Endothelial cell of umbilical vein (primary cell): Measurements from ENCODE around the gene DYDC2. TPM values are rescaled to one million over a fixed set of nuclear protein-coding genes. Genes with fewer than 3 reads are reported as not detected.
A peak's percentile ranks its signal among the peaks of the same experiment; 100 is the strongest.

Experiments used
- BruUV-seq: library from RNA; stranded (reverse); fragments of 400-500 nt; replicated peaks from 2 replicates; lab custom pipeline; 2021; lab: Mats Ljungman, UMichigan
- CTCF ChIA-PET: fragments of 300-600, 350-600 bp; sonication (Branson Sonifier 250); formaldehyde crosslinking; loops from one replicate; lab custom pipeline; 2021; ENCODE audit warnings: antibody characterized with exemption, inconsistent platforms; lab: Charles Lee
- POLR2A ChIA-PET: fragments of 300-600, 350-600 bp; sonication (Branson Sonifier 250); formaldehyde crosslinking; loops from one replicate; lab custom pipeline; 2021; ENCODE audit warnings: antibody characterized with exemption, inconsistent platforms; lab: Charles Lee
- DNase-seq: peaks from one replicate; pipeline ENCODE4 v3.0.0-alpha.2; 2011; ENCODE audit warnings: low read depth, low spot score
- FAIRE-seq: peaks from 2 replicates; lab custom pipeline; 2011; peaks lifted over from hg19 to GRCh38; lab: Jason Lieb, UNC
- H2AFZ ChIP-seq: 2 replicates; pipeline ENCODE4 v1.6.0; 2012; ENCODE audit warnings: low read depth, low read length, control low read depth, inconsistent platforms
- H3K27ac ChIP-seq: 2 replicates; pipeline ENCODE4 v1.5.1; 2011; ENCODE audit warnings: low read depth, mild to moderate bottlenecking, control low read depth, low read length, moderate library complexity; ENCODE audit not compliant: insufficient read depth
- H3K27me3 ChIP-seq, 2 experiments: 2 replicates each; pipeline versions ENCODE4 v1.6.0 to v1.6.1; 2011; ENCODE audit warnings: low read length in 2 of 2, mixed read lengths in 1 of 2; ENCODE audit not compliant: control insufficient read depth in 2 of 2, insufficient read depth in 2 of 2
- H3K36me3 ChIP-seq, 2 experiments: 2 replicates in 1 of 2; 3 replicates in 1 of 2; pipeline ENCODE4 v1.5.1; 2011; ENCODE audit warnings: low read length in 2 of 2, mild to moderate bottlenecking in 1 of 2, moderate library complexity in 1 of 2; ENCODE audit not compliant: control insufficient read depth in 2 of 2, insufficient read depth in 2 of 2; ENCODE audit errors: extremely low read depth in 1 of 2
- H3K4me1 ChIP-seq: 3 replicates; pipeline ENCODE4 v1.5.1; 2011; ENCODE audit warnings: mild to moderate bottlenecking, low read length; ENCODE audit not compliant: control insufficient read depth, insufficient read depth; ENCODE audit errors: extremely low read depth
- H3K4me2 ChIP-seq: 2 replicates; pipeline ENCODE4 v1.6.1; 2011; ENCODE audit warnings: low read length, control low read depth, mixed read lengths; ENCODE audit not compliant: insufficient read depth
- H3K4me3 ChIP-seq, 3 experiments: fragments of 200-600 bp in 1 of 3; sonication (generic), shearing (Covaris generic) in 1 of 3; replicated peaks in 1 of 3; 2 replicates each; pipeline ENCODE4 v1.5.1; 2011 to 2016; ENCODE audit warnings: control low read depth in 3 of 3, low read length in 3 of 3, mild to moderate bottlenecking in 2 of 3, inconsistent platforms in 1 of 3, low read depth in 1 of 3, moderate library complexity in 1 of 3; ENCODE audit not compliant: insufficient read depth in 1 of 3
- H3K79me2 ChIP-seq: 2 replicates; pipeline ENCODE4 v1.6.0; 2012; ENCODE audit warnings: low read length, inconsistent platforms; ENCODE audit not compliant: control insufficient read depth, insufficient read depth
- H3K9ac ChIP-seq: replicated peaks from 2 replicates; pipeline ENCODE3; 2011; ENCODE audit warnings: low read length, control low read depth; ENCODE audit not compliant: insufficient read depth; ENCODE audit errors: extremely low read depth
- H3K9me1 ChIP-seq: replicated peaks from 3 replicates; pipeline ENCODE4 v1.6.0; 2011; ENCODE audit warnings: mild to moderate bottlenecking, low read length; ENCODE audit not compliant: control insufficient read depth, insufficient read depth; ENCODE audit errors: extremely low read depth
- H3K9me3 ChIP-seq: replicated peaks from 2 replicates; pipeline ENCODE4 v1.5.1; 2012; ENCODE audit warnings: low read length, inconsistent platforms; ENCODE audit not compliant: control insufficient read depth, insufficient read depth
- H4K20me1 ChIP-seq: replicated peaks from 2 replicates; pipeline ENCODE3; 2011; ENCODE audit warnings: mild to moderate bottlenecking, low read length; ENCODE audit not compliant: control insufficient read depth, insufficient read depth; ENCODE audit errors: extremely low read depth
- CTCF ChIP-seq, 2 donors: IDR thresholded peaks; 1 replicate in 1 of 2; 2 replicates in 1 of 2; pipeline ENCODE4 v1.5.1; 2011; ENCODE audit warnings: low read length in 2 of 2, mild to moderate bottlenecking in 2 of 2, moderate library complexity in 2 of 2, control low read depth in 1 of 2, inconsistent platforms in 1 of 2, low read depth in 1 of 2; ENCODE audit not compliant: insufficient read depth in 1 of 2; ENCODE audit errors: extremely low read depth in 1 of 2
- EZH2 ChIP-seq: IDR thresholded peaks from 2 replicates; pipeline ENCODE4 v1.6.1; 2012; ENCODE audit warnings: borderline replicate concordance, low read depth, mild to moderate bottlenecking, moderate library complexity, low read length, inconsistent platforms; ENCODE audit not compliant: severe bottlenecking
- FOS ChIP-seq: IDR thresholded peaks from 2 replicates; pipeline ENCODE4 v1.6.1; 2011; ENCODE audit warnings: mild to moderate bottlenecking, low read length, moderate library complexity, borderline replicate concordance; ENCODE audit not compliant: insufficient read depth
- GATA2 ChIP-seq: IDR thresholded peaks from 2 replicates; pipeline ENCODE4 v1.7.0; 2011; ENCODE audit warnings: low read depth, mild to moderate bottlenecking, moderate library complexity, mixed read lengths, low read length; ENCODE audit not compliant: insufficient read length, insufficient read depth
- MYC ChIP-seq: IDR thresholded peaks from one replicate; pipeline ENCODE4 v1.6.1; 2011; ENCODE audit warnings: mild to moderate bottlenecking, low read depth, low read length
- POLR2A ChIP-seq: IDR thresholded peaks from 2 replicates; pipeline ENCODE4 v1.6.1; 2012; ENCODE audit warnings: low read depth, mild to moderate bottlenecking, control low read depth, low read length
- dilution Hi-C: fragments of 300-500 bp; cut with MboI; formaldehyde crosslinking; loops from one replicate; pipeline ENCODE4 v1.15.0; 2019; ENCODE audit warnings: low sequenced_read_pairs; ENCODE audit not compliant: extremely low pct_ligation_motif_present
- intact Hi-C: fragments of 100-400 bp; cut with micrococcal nuclease; formaldehyde crosslinking; loops from one replicate; pipeline ENCODE4 v1.10.0; 2022
- polyA plus RNA-seq, 4 experiments: library from polyadenylated mRNA; depleted of rRNA in 3 of 4; stranded (reverse) in 3 of 4; unstranded in 1 of 4; fragments of >200 nt; gene quantifications; 2 replicates each; pipeline versions ENCODE4 v1.2.1 to v1.2.3, GENCODE V29; 2011 to 2012; ENCODE audit warnings: missing spikeins in 1 of 4
- total RNA-seq: library from RNA; stranded (reverse); gene quantifications from 2 replicates; pipeline ENCODE4 v1.2.3, GENCODE V29; 2021

Gene DYDC2
- total and polyA plus RNA-seq, 2 donors (not counting 3 experiments of a cell fraction or from before 2014, with no cell fraction given): not detected

- DNase-seq: peak; percentile 50
- Histone ChIP-seq H3K4me3 (peak overlapping the region; percentile 81 to 89 (median 87)), H3K27me3 (no peaks in the 10 kb centered on the region), H3K36me3 (no peaks in the 10 kb centered on the region), H4K20me1 (no peaks in the 10 kb centered on the region), H3K9me1 (no peaks in the 10 kb centered on the region), H3K4me2 (peak overlapping the region; percentile 77), H3K27ac (peak overlapping the region; percentile 93), H3K9ac (peak overlapping the region; percentile 88), H3K79me2 (peaks cover 43% of the 10 kb centered on the region), H2AFZ (no peak overlapping the region), H3K4me1 (peaks cover 48% of the 10 kb centered on the region), H3K9me3 (no peaks in the 10 kb centered on the region)
- TF ChIP-seq FOS (no peak), POLR2A (peak; percentile 40), EZH2 (no peak), GATA2 (no peak), CTCF (IDR thresholded peaks at IDR 0.05; ENCODE audit: extremely low read depth in 1 of 2, insufficient read depth in 1 of 2, low read depth in 1 of 2, low read length in 2 of 2) (no peak)
- FAIRE-seq: no peak
- intact Hi-C loops: no loop called here
- BruUV-seq: TSS peak; percentile 8
- POLR2A ChIA-PET: no interaction called here
- dilution Hi-C loops: no loop called here
- CTCF ChIA-PET: interaction anchor here (1.1 to 3.1 kb wide), 3 partner anchors 26 to 97 kb away, joined by 4 to 21 read pairs (median 9); no protein-coding TSS in a partner anchor
Observed at GRCh38 chr10:80409121-80409520, 52.5 kb downstream of the DYDC2 start.

- Histone ChIP-seq H3K79me2 (peaks cover 53% of the 10 kb centered on the region), H3K4me3 (peak overlapping the region; percentile 81 to 89 (median 87)), H4K20me1 (no peaks in the 10 kb centered on the region), H3K9me3 (no peaks in the 10 kb centered on the region), H3K27me3 (no peaks in the 10 kb centered on the region), H3K36me3 (peaks cover 0 to 3% of the 10 kb centered on the region in 2 experiments), H3K9me1 (no peaks in the 10 kb centered on the region), H3K9ac (peak overlapping the region; percentile 88), H3K4me1 (peaks cover 58% of the 10 kb centered on the region), H3K27ac (peak overlapping the region; percentile 93), H2AFZ (no peak overlapping the region), H3K4me2 (peak overlapping the region; percentile 77)
- no TSS peak for BruUV-seq
- ChIA-PET CTCF (interaction anchor here (0.7 to 3.1 kb wide), 5 partner anchors 22 to 100 kb away, joined by 3 to 21 read pairs (median 5); no protein-coding TSS in a partner anchor), POLR2A (no interaction called here)
- TF ChIP-seq MYC (no peak), POLR2A (no peak)
- dilution Hi-C loops: no loop called here
- intact Hi-C loops: loop anchor here (5.0 kb wide), 1 partner anchor 208 kb away; no protein-coding TSS in a partner anchor
- DNase-seq (peak; percentile 64), FAIRE-seq (peak; percentile 15)
Observed at GRCh38 chr10:80410122-80410521, 53.5 kb downstream of the DYDC2 start.
